Neural progenitor cell (in vitro differentiated cells): ENCODE results near the gene GABBR2. TPM values are rescaled to one million over a fixed set of nuclear protein-coding genes. Genes with fewer than 3 reads are reported as not detected.

ENCODE experiments used
- DNase-seq: peaks from one replicate; pipeline ENCODE4 v3.0.0-alpha.2; 2016; ENCODE audit warnings: low spot score
- H2AFZ ChIP-seq: fragments of 200-600 bp; sonication (generic); replicated peaks from 2 replicates; pipeline ENCODE4 v1.6.1; 2016; ENCODE audit warnings: antibody characterized with exemption
- H3F3A ChIP-seq: fragments of 200-600 bp; sonication (generic); 2 replicates; pipeline ENCODE4 v1.6.1; 2016; ENCODE audit warnings: antibody characterized with exemption, low read depth
- H3K27ac ChIP-seq: fragments of 200-600 bp; sonication (generic); 2 replicates; pipeline ENCODE4 v1.5.1; 2016; ENCODE audit warnings: mild to moderate bottlenecking
- H3K27me3 ChIP-seq: fragments of 200-600 bp; sonication (generic); 2 replicates; pipeline ENCODE4 v1.6.1; 2016; ENCODE audit warnings: mild to moderate bottlenecking, moderate library complexity
- H3K36me3 ChIP-seq: fragments of 200-600 bp; sonication (generic); 2 replicates; pipeline ENCODE4 v1.5.1; 2016
- H3K4me1 ChIP-seq: fragments of 200-600 bp; sonication (generic); 2 replicates; pipeline ENCODE4 v1.6.1; 2016; ENCODE audit warnings: mixed run types
- H3K4me2 ChIP-seq: fragments of 200-600 bp; sonication (generic); 2 replicates; pipeline ENCODE4 v1.6.1; 2016
- H3K4me3 ChIP-seq: fragments of 200-600 bp; sonication (generic); 2 replicates; pipeline ENCODE4 v1.5.1; 2016
- H3K79me2 ChIP-seq: fragments of 200-600 bp; sonication (generic); 2 replicates; pipeline ENCODE4 v1.6.1; 2016; ENCODE audit warnings: low read depth
- H3K9ac ChIP-seq: fragments of 200-600 bp; sonication (generic); 2 replicates; pipeline ENCODE4 v1.6.1; 2016
- H3K9me3 ChIP-seq: fragments of 200-600 bp; sonication (generic); 2 replicates; pipeline ENCODE4 v1.5.1; 2016; ENCODE audit warnings: low read depth
- H4K20me1 ChIP-seq: fragments of 200-600 bp; sonication (generic); 2 replicates; pipeline ENCODE4 v1.6.1; 2016; ENCODE audit warnings: low read depth
- H3K27ac Mint-ChIP-seq: 3 replicates; pipeline ENCODE4 v1.8.0; 2021; ENCODE audit warnings: mixed read lengths
- H3K27me3 Mint-ChIP-seq: 2 replicates; pipeline ENCODE4 v1.8.0; 2022; ENCODE audit warnings: low read depth, mild to moderate bottlenecking, inconsistent platforms, moderate library complexity, mixed read lengths; ENCODE audit not compliant: insufficient read depth
- H3K36me3 Mint-ChIP-seq: 3 replicates; pipeline ENCODE4 v1.8.0; 2021; ENCODE audit warnings: mixed read lengths
- H3K4me1 Mint-ChIP-seq: 3 replicates; pipeline ENCODE4 v1.8.0; 2021; ENCODE audit warnings: mixed read lengths
- H3K4me3 Mint-ChIP-seq: 3 replicates; pipeline ENCODE4 v1.8.0; 2021; ENCODE audit warnings: mild to moderate bottlenecking, moderate library complexity, mixed read lengths
- H3K9me3 Mint-ChIP-seq: 3 replicates; pipeline ENCODE4 v1.8.0; 2020; ENCODE audit warnings: mixed read lengths
- CTCF ChIP-seq: fragments of 200-600 bp; sonication (generic); IDR thresholded peaks from 2 replicates; pipeline ENCODE4 v1.5.1; 2017; ENCODE audit warnings: antibody characterized with exemption, mild to moderate bottlenecking
- EZH2 ChIP-seq: fragments of 200-600 bp; sonication (generic); IDR thresholded peaks from 2 replicates; pipeline ENCODE4 v1.6.1; 2017; ENCODE audit warnings: antibody characterized with exemption, mild to moderate bottlenecking, moderate library complexity
- EZH2phosphoT487 ChIP-seq: fragments of 200-600 bp; sonication (generic); IDR thresholded peaks from 2 replicates; pipeline ENCODE4 v1.6.1; 2017; ENCODE audit warnings: antibody characterized with exemption
- total RNA-seq: library from RNA; depleted of rRNA; stranded (reverse); fragments of >200 nt; gene quantifications from 2 replicates; pipeline ENCODE4 v1.2.3, GENCODE V29; 2015; ENCODE audit warnings: low replicate concordance

GABBR2 gene
- total RNA-seq, 1 donor from 2014 or later, result not detected

- no peaks in the 10 kb centered on the region for H3K27me3 ChIP-seq
- Mint-ChIP-seq H3K36me3 (no peaks in the 10 kb centered on the region), H3K4me3 (no peak overlapping the region), H3K27me3 (peaks cover 5% of the 10 kb centered on the region), H3K9me3 (no peaks in the 10 kb centered on the region), H3K4me1 (peaks cover 3% of the 10 kb centered on the region), H3K27ac (no peak overlapping the region)
- no peak for DNase-seq
- H2AFZ ChIP-seq, result no peak overlapping the region
- no peaks in the 10 kb centered on the region for H4K20me1 ChIP-seq
- no peaks in the 10 kb centered on the region for H3K36me3 ChIP-seq
- H3K4me3 ChIP-seq, result no peak overlapping the region
- H3K9ac ChIP-seq, result no peak overlapping the region
- no peak overlapping the region for H3K4me2 ChIP-seq
- no peak for TF ChIP-seq EZH2phosphoT487
- no peak for TF ChIP-seq CTCF
- no peak for TF ChIP-seq EZH2
- H3K9me3 ChIP-seq, result no peaks in the 10 kb centered on the region
- H3F3A ChIP-seq, result no peaks in the 10 kb centered on the region
- H3K4me1 ChIP-seq, result peaks cover 18% of the 10 kb centered on the region
- H3K79me2 ChIP-seq, result no peaks in the 10 kb centered on the region
- no peak overlapping the region for H3K27ac ChIP-seq
Measured at GRCh38 chr9:98596486-98596885, 112.2 kb downstream of the GABBR2 start.

GRCh38 chr9:98594546-98595160 is 114.1 kb downstream of the GABBR2 start:
- no peak for DNase-seq
- Histone ChIP-seq H3K36me3 (no peaks in the 10 kb centered on the region), H3K4me3 (no peak overlapping the region), H3K27ac (no peak overlapping the region), H3K9ac (no peak overlapping the region), H3K27me3 (no peaks in the 10 kb centered on the region), H3K4me2 (no peak overlapping the region), H4K20me1 (no peaks in the 10 kb centered on the region), H3K79me2 (no peaks in the 10 kb centered on the region), H2AFZ (no peak overlapping the region), H3F3A (no peaks in the 10 kb centered on the region), H3K4me1 (peaks cover 3% of the 10 kb centered on the region), H3K9me3 (no peaks in the 10 kb centered on the region)
- H3K36me3 Mint-ChIP-seq, result no peaks in the 10 kb centered on the region
- H3K4me3 Mint-ChIP-seq, result no peak overlapping the region
- H3K9me3 Mint-ChIP-seq, result no peaks in the 10 kb centered on the region
- H3K27me3 Mint-ChIP-seq, result peaks cover 6% of the 10 kb centered on the region
- no peak for TF ChIP-seq CTCF
- no peak for TF ChIP-seq EZH2
- no peak for TF ChIP-seq EZH2phosphoT487
- H3K27ac Mint-ChIP-seq, result no peak overlapping the region
- H3K4me1 Mint-ChIP-seq, result no peaks in the 10 kb centered on the region

- H3K9me3 Mint-ChIP-seq, result no peaks in the 10 kb centered on the region
- Histone ChIP-seq H3K4me1 (no peaks in the 10 kb centered on the region), H3F3A (no peaks in the 10 kb centered on the region), H3K27me3 (no peaks in the 10 kb centered on the region), H3K27ac (no peak overlapping the region), H3K36me3 (no peaks in the 10 kb centered on the region), H3K9ac (no peak overlapping the region), H3K79me2 (no peaks in the 10 kb centered on the region), H2AFZ (no peak overlapping the region), H3K9me3 (no peaks in the 10 kb centered on the region), H4K20me1 (no peaks in the 10 kb centered on the region), H3K4me3 (no peak overlapping the region), H3K4me2 (no peak overlapping the region)
- DNase-seq, result no peak
- no peaks in the 10 kb centered on the region for H3K36me3 Mint-ChIP-seq
- H3K4me3 Mint-ChIP-seq, result no peak overlapping the region
- H3K27ac Mint-ChIP-seq, result no peak overlapping the region
- H3K27me3 Mint-ChIP-seq, result peaks cover 5% of the 10 kb centered on the region
- no peak for TF ChIP-seq EZH2
- no peak for TF ChIP-seq EZH2phosphoT487
- no peak for TF ChIP-seq CTCF
- no peaks in the 10 kb centered on the region for H3K4me1 Mint-ChIP-seq
Measured at GRCh38 chr9:98593354-98594253, 115.1 kb downstream of the GABBR2 start.
